NCI-H82 (cell line): ENCODE results near the gene RTN4RL1.
A peak's percentile ranks its signal among the peaks of the same experiment; 100 is the strongest.
"Not testable (repeated sequence)": the region's sequence is repeated elsewhere in the genome, so short reads cannot be mapped to it uniquely, and the experiment has no call there.

Source experiments
- DNase-seq: peaks from one replicate; lab custom pipeline; 2025; lab: John Stamatoyannopoulos, UW

The RTN4RL1 gene

GRCh38 chr17:2025622-2026309 lies 632 bp upstream of the RTN4RL1 start:
- peak; percentile 95 for DNase-seq

GRCh38 chr17:2024572-2025219 lies 438 bp downstream of the RTN4RL1 start:
- DNase-seq = peak; percentile 60

DNA sequence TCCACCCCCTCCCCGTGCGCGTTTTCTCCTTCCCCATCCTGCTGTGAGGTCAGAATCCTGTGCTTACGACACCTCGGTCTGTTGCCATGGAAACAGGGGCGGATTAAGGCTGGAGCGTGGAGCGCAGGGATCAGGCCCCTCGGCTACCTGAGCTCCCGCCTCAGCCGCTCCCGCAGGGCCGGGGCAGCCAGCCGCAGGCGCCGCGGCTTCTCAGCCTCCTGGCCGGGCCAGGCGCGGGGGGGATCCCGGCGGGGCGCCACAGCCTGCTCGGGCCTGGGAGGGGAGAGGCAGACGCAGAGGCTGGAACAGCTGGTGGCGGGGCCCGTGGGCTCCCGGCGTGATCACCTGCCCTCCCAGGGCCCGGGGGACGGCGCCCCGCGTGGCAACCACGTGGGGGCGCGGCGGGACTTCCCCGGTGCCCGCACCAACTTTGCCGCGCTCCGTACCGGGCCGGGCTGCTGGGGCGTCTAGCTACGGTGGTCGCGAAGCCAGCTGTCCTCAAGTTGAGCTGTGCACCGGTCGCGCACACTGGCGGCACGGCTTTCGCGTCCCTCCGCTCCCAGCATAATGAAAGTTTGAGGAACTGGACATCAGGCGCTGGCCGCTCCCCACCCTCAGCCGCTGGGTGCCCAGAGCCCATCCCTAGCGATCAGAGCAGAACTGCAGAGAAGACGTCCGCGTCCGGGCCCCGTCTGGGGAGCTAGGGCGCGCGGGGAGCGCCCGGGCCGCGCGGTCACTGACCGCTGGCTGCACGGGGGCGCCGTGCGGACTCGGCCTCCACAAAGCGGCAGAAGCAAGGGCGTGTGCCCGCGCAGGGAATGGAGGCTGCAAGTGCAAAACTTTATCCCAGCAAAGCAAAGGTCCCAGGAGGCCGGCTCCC lies 1.2 kb downstream of the RTN4RL1 start:
- DNase-seq = peak; percentile 94

DNA sequence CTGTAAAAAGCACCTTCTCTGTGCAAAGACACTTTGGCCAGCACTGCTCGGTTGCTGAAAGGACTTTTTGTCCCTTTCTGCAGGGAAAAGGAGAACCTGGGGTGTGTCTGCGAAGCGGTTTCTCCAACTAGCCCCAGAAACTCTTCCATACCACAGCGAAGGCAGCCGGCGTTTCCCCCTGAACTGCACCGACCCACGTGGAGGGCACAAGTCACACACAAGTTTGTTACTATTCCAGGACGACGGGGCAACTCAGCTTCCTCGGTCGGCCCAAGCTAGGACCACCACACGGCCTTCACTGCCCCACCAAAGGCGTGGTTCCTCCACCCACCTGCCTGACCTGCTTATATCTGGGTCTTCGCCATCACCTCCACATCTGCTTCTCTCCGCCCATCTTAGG lies 1.9 kb downstream of the RTN4RL1 start:
- DNase-seq = no peak

DNA sequence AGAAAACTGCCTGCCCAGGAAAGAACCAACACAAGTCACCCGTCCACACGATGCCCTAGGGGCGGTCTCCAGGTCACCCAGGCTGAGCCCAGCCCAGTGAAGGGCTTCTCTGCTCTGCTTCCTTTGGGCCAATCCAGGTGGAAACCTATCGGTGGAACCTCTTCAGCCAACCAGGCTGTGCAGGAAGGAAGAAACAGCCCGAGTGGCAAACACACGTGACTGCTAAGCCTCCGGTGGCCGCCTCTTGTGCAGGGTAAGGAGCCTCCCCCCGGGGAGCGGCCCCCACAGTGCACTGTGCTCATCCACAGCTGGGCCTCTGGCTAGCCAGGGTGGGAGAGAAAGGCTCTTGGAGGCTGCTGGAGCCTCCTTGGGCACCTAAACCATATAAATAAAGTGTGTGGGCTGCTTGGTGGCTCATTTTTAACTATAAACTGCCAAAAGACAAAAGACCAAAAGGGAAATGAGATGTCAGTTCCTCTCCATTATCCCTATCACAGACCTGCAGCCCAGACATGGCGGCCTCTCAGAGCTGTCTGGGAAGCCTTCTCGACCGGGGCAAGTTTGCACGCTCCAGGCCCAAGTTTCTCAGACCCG lies 2.4 kb downstream of the RTN4RL1 start:
- DNase-seq = no peak

DNA sequence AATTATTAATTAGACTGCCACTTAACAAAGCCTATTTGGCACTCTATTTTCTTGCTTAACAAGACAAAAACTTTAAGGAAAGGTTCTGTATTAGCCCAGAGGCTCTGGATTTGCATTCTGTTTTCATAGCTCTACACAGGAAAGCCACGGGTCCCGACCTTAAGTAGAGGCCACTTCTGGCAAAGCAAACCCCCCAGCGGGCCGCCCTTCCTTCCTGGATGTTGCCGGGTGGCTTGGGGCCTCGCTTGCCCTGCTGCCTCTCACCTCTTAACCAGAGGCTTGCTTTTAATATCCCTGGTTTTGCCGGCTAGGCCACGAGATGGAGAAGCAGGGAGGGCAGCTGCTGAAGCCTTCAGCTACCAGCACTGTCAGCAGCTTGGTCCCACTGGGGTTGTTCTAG lies 4.4 kb downstream of the RTN4RL1 start:
- DNase-seq = no peak

- DNase-seq = no peak
Measured at GRCh38 chr17:2019723-2020122, 5.4 kb downstream of the RTN4RL1 start.

- DNase-seq = peak; percentile 83
Measured at GRCh38 chr17:2018716-2019510, 6.2 kb downstream of the RTN4RL1 start.

- DNase-seq = no peak
Measured at GRCh38 chr17:2017274-2017941, 7.7 kb downstream of the RTN4RL1 start.

DNA sequence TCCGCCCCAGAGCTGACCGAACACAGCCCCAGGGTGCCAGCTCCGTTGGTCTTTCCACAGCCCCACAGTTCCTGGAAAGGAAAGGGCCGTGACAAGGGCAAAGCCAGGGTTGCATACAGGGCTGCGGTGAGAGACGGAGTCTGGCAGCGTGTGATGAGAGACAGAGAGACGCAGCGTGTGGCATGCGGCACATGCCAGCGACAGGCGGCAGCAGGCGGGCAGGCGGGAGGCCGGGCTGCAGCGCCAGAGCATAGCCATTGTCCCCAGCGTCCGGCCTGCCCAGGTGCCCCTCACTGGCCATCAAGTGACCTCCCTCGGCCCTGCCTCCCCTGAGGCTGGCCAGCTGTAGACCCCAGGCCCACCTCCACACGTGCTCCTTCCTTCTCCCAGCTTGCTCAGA lies 8.6 kb downstream of the RTN4RL1 start:
- no peak for DNase-seq

DNA sequence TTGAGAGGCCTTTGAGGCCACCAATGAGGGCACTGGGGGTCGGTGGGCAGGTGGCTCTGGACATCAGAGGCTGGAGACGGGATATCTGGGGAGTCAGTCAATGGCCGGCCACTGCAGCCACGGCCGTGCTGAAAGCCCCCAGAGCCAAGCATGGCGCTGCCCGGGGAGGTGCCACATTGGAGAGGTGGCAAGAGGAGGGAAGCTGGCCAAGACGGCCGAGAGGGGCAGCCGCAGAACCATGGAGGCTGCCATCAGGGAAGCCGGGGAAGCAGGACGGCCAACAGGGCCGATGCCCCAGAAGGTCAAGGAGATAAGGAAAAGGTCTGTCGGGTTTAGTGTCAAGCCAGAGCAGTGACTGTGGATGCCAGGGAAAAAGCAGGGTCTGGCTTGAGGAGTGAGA lies 9.8 kb downstream of the RTN4RL1 start:
- no peak for DNase-seq

DNA sequence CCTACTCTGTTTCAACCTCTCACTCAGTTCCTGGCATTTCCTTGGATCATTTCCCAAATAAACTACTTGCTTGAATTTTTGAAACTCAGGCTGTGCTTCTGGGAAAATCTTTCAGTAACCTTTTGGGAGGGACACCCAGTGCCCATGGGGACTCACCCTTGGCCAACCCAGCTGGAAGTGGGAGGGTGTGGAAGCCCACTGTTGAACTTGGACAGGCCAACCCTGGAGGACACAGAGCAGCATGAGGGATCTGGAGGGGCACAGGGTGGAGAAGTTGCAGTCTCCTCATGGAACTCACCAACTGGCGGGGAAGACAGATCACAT lies 11.2 kb downstream of the RTN4RL1 start:
- no peak for DNase-seq

DNA sequence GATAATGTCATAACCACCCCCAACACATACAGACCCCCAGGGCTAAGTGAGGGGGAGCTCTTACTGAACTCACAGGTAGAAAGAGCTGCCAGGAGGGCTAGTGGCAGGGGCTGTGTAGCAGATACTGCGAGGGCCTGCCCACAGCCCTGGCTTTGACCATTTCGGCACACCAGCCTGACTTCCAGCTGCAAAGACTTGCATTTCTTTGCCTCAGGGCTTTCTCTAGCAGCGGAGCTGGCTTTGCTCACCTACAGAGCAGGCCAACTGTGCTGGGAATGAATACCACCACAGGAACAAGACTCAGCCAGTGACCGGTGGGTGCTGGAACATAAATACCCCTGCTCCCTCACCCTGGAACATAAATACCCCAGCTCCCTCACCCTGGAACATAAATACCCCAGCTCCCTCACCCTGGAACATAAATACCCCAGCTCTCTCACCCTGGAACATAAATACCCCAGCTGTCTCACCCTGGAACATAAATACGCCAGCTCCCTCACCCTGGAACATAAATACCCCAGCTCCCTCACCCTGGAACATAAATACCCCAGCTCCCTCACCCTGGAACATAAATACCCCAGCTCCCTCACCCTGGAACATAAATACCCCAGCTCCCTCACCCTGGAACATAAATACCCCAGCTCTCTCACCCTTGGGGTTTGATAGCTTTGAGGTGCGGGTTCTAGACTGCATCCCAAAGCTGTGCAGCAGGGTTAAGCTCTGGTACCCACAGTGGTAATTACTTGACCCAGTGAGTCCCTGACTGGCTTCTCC lies 11.7 kb downstream of the RTN4RL1 start:
- DNase-seq = not testable (repeated sequence)

DNA sequence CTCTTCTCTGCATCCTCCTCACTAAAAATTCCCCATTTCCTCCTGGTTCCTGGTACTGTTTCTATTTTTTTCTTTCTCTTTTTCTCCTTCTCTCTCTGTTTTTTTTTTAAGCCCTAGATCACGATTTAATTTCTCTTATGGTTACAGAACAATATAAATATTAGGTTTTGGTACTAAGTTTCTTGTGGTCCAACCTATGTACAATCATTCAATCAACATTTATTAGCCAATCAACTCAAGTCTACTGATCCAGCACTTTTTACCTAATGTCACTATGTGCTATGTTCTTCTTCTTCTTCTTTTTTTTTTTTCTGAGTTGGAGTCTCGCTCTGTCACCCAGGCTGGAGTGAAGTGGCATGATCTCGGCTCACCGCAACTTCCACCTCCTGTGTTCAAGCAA lies 12.6 kb downstream of the RTN4RL1 start:
- DNase-seq = no peak

DNA sequence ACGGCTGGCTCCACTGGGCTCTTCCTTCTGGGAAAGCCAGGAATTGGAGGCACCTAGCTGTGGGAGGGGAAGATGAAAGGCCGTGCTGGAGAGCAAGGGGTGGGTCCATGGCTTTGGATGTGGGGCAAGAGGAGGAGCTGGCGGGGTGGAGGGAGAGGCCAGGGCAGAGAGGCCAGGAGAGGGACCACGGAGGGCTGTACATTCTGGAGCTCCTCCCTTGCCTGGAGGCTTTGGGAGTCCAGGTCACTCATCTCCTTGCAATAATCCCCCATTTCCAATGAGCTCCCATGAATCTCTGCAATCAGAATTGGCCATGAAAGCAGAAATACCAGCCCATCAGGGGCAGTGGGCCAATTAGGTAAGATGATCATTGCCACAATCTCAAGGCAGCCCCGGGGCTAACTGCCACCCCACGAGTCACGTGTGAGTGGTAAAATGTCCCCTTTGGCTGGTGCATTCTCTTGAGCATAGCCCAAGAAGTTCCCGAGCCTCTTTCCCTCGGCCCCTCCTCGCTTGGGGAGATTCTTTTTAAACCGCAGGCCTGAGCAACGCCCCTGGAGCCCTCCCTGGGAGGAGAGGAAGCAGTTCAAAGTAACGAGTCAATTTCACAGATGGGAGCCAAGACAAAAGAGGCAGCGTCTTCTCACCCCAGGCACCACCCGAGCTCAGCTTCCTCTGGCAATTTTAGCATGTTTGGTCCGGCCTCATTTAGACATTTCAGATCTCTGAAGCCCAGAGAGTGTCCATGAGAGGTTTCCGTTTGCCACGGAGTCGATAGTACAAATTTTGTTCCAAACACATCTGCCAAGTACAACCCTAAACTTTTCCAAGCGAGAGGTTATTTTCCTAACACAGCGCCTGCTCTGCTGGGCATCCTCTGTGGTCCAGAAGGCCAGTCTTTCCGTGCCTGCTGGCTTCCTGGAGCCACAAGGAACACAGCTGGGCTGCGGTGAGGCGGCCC lies 13.4 kb downstream of the RTN4RL1 start:
- DNase-seq = no peak

DNA sequence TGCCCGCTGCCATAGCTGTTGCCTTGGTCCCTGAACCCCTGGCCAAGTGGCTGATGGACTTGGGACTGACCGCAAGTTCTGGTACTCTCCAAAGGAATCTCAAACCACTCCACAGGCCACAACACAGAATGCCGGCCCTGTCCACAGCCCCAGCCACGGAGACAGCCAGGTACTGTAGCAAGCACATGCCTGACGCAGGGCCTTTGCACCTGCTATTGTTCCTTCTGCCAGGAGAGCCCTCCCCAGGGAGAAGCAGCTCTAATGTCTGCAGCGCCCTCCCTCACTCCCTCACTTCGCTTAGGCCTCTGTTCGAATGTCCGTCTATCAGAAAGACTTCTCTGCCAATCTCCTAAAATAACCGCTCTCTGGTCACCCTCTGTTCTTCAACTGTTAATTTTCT lies 15.4 kb downstream of the RTN4RL1 start:
- no peak for DNase-seq

GRCh38 chr17:2008332-2009126 lies 16.6 kb downstream of the RTN4RL1 start:
- DNase-seq = no peak

GRCh38 chr17:2004435-2004952 lies 20.6 kb downstream of the RTN4RL1 start:
- DNase-seq = no peak
